GM12878 (cell line): ENCODE measurements around the gene PNLIPRP2. TPM values are rescaled to one million over a fixed set of nuclear protein-coding genes. Genes with fewer than 3 reads are reported as not detected.

Source experiments
- ATAC-seq: fragments of 200-7000 bp; cut with Tn5 transposase; 3 replicates; pipeline ENCODE4 v1.9.1; 2020; ENCODE audit warnings: mild to moderate bottlenecking, moderate library complexity
- BruUV-seq: library from RNA; stranded (reverse); fragments of 400-500 nt; replicated peaks from 2 replicates; lab custom pipeline; 2021; lab: Mats Ljungman, UMichigan
- CTCF ChIA-PET: fragments of 300-600 bp; sonication (Branson Sonifier 250); formaldehyde crosslinking; extraction: SDS; loops from one replicate; lab custom pipeline; 2021; ENCODE audit warnings: inconsistent platforms; lab: Yijun Ruan, JAX
- POLR2A ChIA-PET: fragments of 350-600 bp; formaldehyde crosslinking; extraction: SDS; loops from one replicate; lab custom pipeline; 2021; ENCODE audit warnings: inconsistent platforms; lab: Charles Lee
- RAD21 ChIA-PET: fragments of 300-600 bp; sonication (Branson Sonifier 250); formaldehyde crosslinking; loops from one replicate; lab custom pipeline; 2023; ENCODE audit warnings: antibody characterized with exemption; ENCODE audit not compliant: unreplicated experiment; lab: Charles Lee
- SMC1A ChIA-PET: fragments of 300-600 bp; sonication (Branson Sonifier 250); formaldehyde crosslinking; loops from one replicate; lab custom pipeline; 2023; ENCODE audit not compliant: unreplicated experiment, uncharacterized antibody; lab: Charles Lee
- DNase-seq: peaks from one replicate; pipeline ENCODE4 v3.0.0-alpha.2; 2011; ENCODE audit warnings: low read depth, low spot score
- FAIRE-seq: peaks from 3 replicates; lab custom pipeline; 2011; peaks lifted over from hg19 to GRCh38; lab: Jason Lieb, UNC
- H2AFZ ChIP-seq: 2 replicates; pipeline ENCODE4 v1.6.0; 2011; ENCODE audit warnings: low read depth, low read length, control low read depth; ENCODE audit not compliant: control insufficient read depth
- H3K27ac ChIP-seq: 2 replicates; pipeline ENCODE4 v1.5.1; 2011; ENCODE audit warnings: control low read depth; ENCODE audit not compliant: control insufficient read depth, insufficient read depth
- H3K27me3 ChIP-seq, 2 experiments: replicated peaks in 1 of 2; 2 replicates each; pipeline versions ENCODE4 v1.6.0 to v1.6.1; 2011; ENCODE audit warnings: low read length in 1 of 2; ENCODE audit not compliant: control insufficient read depth in 2 of 2, insufficient read depth in 2 of 2
- H3K36me3 ChIP-seq, 2 experiments: 2 replicates each; pipeline ENCODE4 v1.5.1; 2011; ENCODE audit warnings: low read length in 1 of 2; ENCODE audit not compliant: control insufficient read depth in 2 of 2, insufficient read depth in 2 of 2
- H3K4me1 ChIP-seq: 2 replicates; pipeline ENCODE4 v1.6.1; 2011; ENCODE audit warnings: mild to moderate bottlenecking, low read length, moderate library complexity, mixed read lengths; ENCODE audit not compliant: control insufficient read depth, insufficient read depth
- H3K4me2 ChIP-seq: 2 replicates; pipeline ENCODE4 v1.6.0; 2011; ENCODE audit warnings: control low read depth; ENCODE audit not compliant: control insufficient read depth, insufficient read depth
- H3K4me3 ChIP-seq: fragments of 200-600 bp; sonication (generic); 2 replicates; pipeline ENCODE4 v1.5.1; 2016
- H3K79me2 ChIP-seq: 2 replicates; pipeline ENCODE4 v1.6.0; 2011; ENCODE audit warnings: low read length; ENCODE audit not compliant: control insufficient read depth, insufficient read depth
- H3K9ac ChIP-seq: 2 replicates; pipeline ENCODE4 v1.8.0; 2011; ENCODE audit warnings: low read length, control low read depth, mixed read lengths; ENCODE audit not compliant: control insufficient read depth, insufficient read depth
- H3K9me3 ChIP-seq: replicated peaks from 3 replicates; pipeline ENCODE4 v1.5.1; 2011; ENCODE audit warnings: mild to moderate bottlenecking, low read length; ENCODE audit not compliant: control insufficient read depth, insufficient read depth
- H4K20me1 ChIP-seq: 2 replicates; pipeline ENCODE4 v1.6.0; 2011; ENCODE audit not compliant: control insufficient read depth, insufficient read depth
- BMI1 ChIP-seq: fragments of 450-650 bp; IDR thresholded peaks from 2 replicates; pipeline ENCODE4 v1.6.1; 2016; ENCODE audit warnings: mild to moderate bottlenecking, moderate library complexity, borderline replicate concordance
- CHD2 ChIP-seq: IDR thresholded peaks from 2 replicates; pipeline ENCODE4 v1.6.1; 2011; ENCODE audit warnings: low read depth, low read length, improper control_type of control experiment, borderline replicate concordance
- KAT2A ChIP-seq: conservative IDR thresholded peaks from 2 replicates; pipeline ENCODE4 v1.6.1; 2011; ENCODE audit warnings: low read depth, low read length; ENCODE audit not compliant: control insufficient read depth
- MEF2B ChIP-seq: fragments of 450-650 bp; IDR thresholded peaks from 2 replicates; pipeline ENCODE4 v1.6.1; 2018; ENCODE audit warnings: mild to moderate bottlenecking, moderate library complexity; ENCODE audit not compliant: partially characterized antibody, poor library complexity, severe bottlenecking
- MTA3 ChIP-seq: IDR thresholded peaks from 2 replicates; pipeline ENCODE4 v1.6.1; 2012; ENCODE audit warnings: low read length, inconsistent platforms, borderline replicate concordance
- MYB ChIP-seq: fragments of 150-350 bp; IDR thresholded peaks from 2 replicates; pipeline ENCODE4 v1.6.1; 2014; ENCODE audit warnings: mild to moderate bottlenecking, low read depth, low read length, borderline replicate concordance
- NBN ChIP-seq: fragments of 450-650 bp; IDR thresholded peaks from 2 replicates; pipeline ENCODE4 v1.6.1; 2016
- NFXL1 ChIP-seq: fragments of 450-650 bp; IDR thresholded peaks from 2 replicates; pipeline ENCODE4 v1.6.1; 2017; ENCODE audit warnings: antibody characterized with exemption, mild to moderate bottlenecking, borderline replicate concordance
- NRF1 ChIP-seq: conservative IDR thresholded peaks from 2 replicates; pipeline ENCODE4 v1.6.1; 2011; ENCODE audit warnings: mild to moderate bottlenecking, low read depth, low read length, improper control_type of control experiment
- PML ChIP-seq: IDR thresholded peaks from 2 replicates; pipeline ENCODE4 v1.6.1; 2012; ENCODE audit warnings: low read length, inconsistent platforms
- SMAD1 ChIP-seq: fragments of 450-650 bp; IDR thresholded peaks from 2 replicates; pipeline ENCODE4 v1.6.1; 2018; ENCODE audit warnings: mild to moderate bottlenecking, low read depth; ENCODE audit not compliant: partially characterized antibody
- SUPT20H ChIP-seq: IDR thresholded peaks from 2 replicates; pipeline ENCODE4 v1.6.1; 2011; ENCODE audit warnings: low read depth, mild to moderate bottlenecking, low read length, moderate library complexity, borderline replicate concordance; ENCODE audit not compliant: control insufficient read depth
- WGBS: methylation state at CpG from one replicate; pipeline ENCODE4 v1.1.6; 2016; ENCODE audit warnings: low lambda C conversion rate; ENCODE audit not compliant: insufficient replicate concordance, insufficient coverage; ENCODE audit errors: missing lambda C conversion rate; 5-methylcytosine and 5-hydroxymethylcytosine counted together
- in situ Hi-C: fragments of 300-500 bp; cut with MboI; formaldehyde crosslinking; loops from 9 replicates; pipeline ENCODE4 v1.14.3; 2018; ENCODE audit warnings: mixed read lengths
- intact Hi-C: fragments of 100-400 bp; cut with micrococcal nuclease; formaldehyde crosslinking; loops from one replicate; pipeline ENCODE4 v1.14.2; 2022; ENCODE audit not compliant: unreplicated experiment
- polyA plus RNA-seq, 11 experiments: library from polyadenylated mRNA; depleted of rRNA in 4 of 11; unstranded in 6 of 11; stranded (reverse) in 5 of 11; fragments of >200 nt; fragmentation: Nextera tagmentation in 4 of 11; fragmentation: Illumina TruSeq in 1 of 11; extraction: Ambion mirVana in 4 of 11; extraction: Trizol in 1 of 11; gene quantifications; 1 replicate in 1 of 11; 2 replicates in 10 of 11; pipeline versions ENCODE4 v1.2.1 to v1.2.3, GENCODE V29; 2011 to 2016; ENCODE audit warnings: inconsistent platforms in 2 of 11, missing spikeins in 2 of 11, low read depth in 1 of 11
- total RNA-seq, 4 experiments: library from RNA; depleted of rRNA in 3 of 4; stranded (reverse); fragments of >200 nt in 3 of 4; fragmentation: Illumina TruSeq in 1 of 4; extraction: Trizol in 1 of 4; gene quantifications; 2 replicates each; pipeline versions ENCODE4 v1.2.1 to v1.2.3, GENCODE V29; 2013 to 2021
- TF ChIP-seq, protein P1 (sequence below): IDR thresholded peaks from 2 replicates; pipeline ENCODE4 v1.6.1; 2012; ENCODE audit warnings: mild to moderate bottlenecking, low read depth, low read length

PNLIPRP2 gene
- total and polyA plus RNA-seq, 10 of the 15 experiments (the other 5 are each of a cell fraction or from before 2014, with no cell fraction given), result 0.33 TPM; not detected in 9

DNA sequence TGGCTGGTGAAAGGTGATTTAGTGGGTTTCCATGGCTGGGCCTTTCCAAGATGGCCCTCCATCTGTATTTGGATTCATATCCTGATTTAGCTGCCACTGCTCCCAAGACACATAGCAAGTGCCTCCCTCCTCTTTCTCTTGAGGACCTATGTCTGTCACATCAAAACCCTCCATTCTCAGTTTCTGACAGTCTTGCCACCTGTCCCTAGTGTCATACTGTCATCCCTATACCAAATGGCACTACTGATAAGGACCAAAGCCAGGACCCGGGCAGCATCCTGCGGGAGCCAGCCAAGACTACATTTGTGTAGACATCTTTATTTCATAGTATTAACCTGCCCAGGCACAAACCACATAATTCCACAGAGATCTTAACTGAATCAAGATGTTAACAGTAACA is 34.8 kb downstream of the PNLIPRP2 start:
- Histone ChIP-seq H2AFZ (no peak overlapping the region), H3K27ac (no peak overlapping the region), H3K4me3 (no peak overlapping the region), H3K9me3 (no peaks in the 10 kb centered on the region), H3K4me2 (no peak overlapping the region), H3K4me1 (no peaks in the 10 kb centered on the region), H4K20me1 (no peaks in the 10 kb centered on the region), H3K9ac (no peak overlapping the region)
- in situ Hi-C loops, result no loop called here
- CTCF ChIA-PET, result no interaction called here
- SMC1A ChIA-PET, result interaction anchor here (0.6 kb wide), 1 partner anchor 72 kb away, joined by 3 read pairs; no protein-coding TSS in a partner anchor
- ATAC-seq, result no peak
- no peak for DNase-seq
- no peak for TF ChIP-seq SMAD1
- no peak for TF ChIP-seq PML
- TF ChIP-seq, all 136 proteins: peak for 0
- Histone ChIP-seq H3K27me3 (no peaks in the 10 kb centered on the region), H3K79me2 (no peaks in the 10 kb centered on the region), H3K36me3 (no peaks in the 10 kb centered on the region)
- intact Hi-C loops, result no loop called here
- WGBS, result 52% methylated on average over 2 of the region's 2 CpGs
- no TSS peak for BruUV-seq
- RAD21 ChIA-PET, result no interaction called here
- POLR2A ChIA-PET, result no interaction called here
- no peak for FAIRE-seq

- in situ Hi-C loops, result no loop called here
- ChIA-PET CTCF (interaction anchor here (1.4 kb wide), 1 partner anchor 26 kb away, joined by 6 read pairs; no protein-coding TSS in a partner anchor), RAD21 (no interaction called here), SMC1A (interaction anchor here (0.6 kb wide), 1 partner anchor 73 kb away, joined by 3 read pairs; no protein-coding TSS in a partner anchor), POLR2A (no interaction called here)
- H3K4me2 ChIP-seq, result no peak overlapping the region
- no TSS peak for BruUV-seq
- ATAC-seq, result no peak
- no peak overlapping the region for H3K4me3 ChIP-seq
- DNase-seq, result no peak
- H3K4me1 ChIP-seq, result no peaks in the 10 kb centered on the region
- no peak overlapping the region for H3K9ac ChIP-seq
- intact Hi-C loops, result no loop called here
- FAIRE-seq, result no peak
- H3K27me3 ChIP-seq, result no peaks in the 10 kb centered on the region
- H3K9me3 ChIP-seq, result no peaks in the 10 kb centered on the region
- H3K27ac ChIP-seq, result no peak overlapping the region
- H4K20me1 ChIP-seq, result no peaks in the 10 kb centered on the region
- H3K79me2 ChIP-seq, result no peaks in the 10 kb centered on the region
- 19% methylated on average over 4 of the region's 4 CpGs for WGBS
- H2AFZ ChIP-seq, result no peak overlapping the region
- no peaks in the 10 kb centered on the region for H3K36me3 ChIP-seq
- TF ChIP-seq MEF2B (no peak), SUPT20H (no peak), MYB (no peak), NFXL1 (no peak), NRF1 (no peak), MTA3 (no peak), CHD2 (no peak), NBN (no peak), BMI1 (no peak), KAT2A (no peak)
- TF ChIP-seq, protein P1, sequence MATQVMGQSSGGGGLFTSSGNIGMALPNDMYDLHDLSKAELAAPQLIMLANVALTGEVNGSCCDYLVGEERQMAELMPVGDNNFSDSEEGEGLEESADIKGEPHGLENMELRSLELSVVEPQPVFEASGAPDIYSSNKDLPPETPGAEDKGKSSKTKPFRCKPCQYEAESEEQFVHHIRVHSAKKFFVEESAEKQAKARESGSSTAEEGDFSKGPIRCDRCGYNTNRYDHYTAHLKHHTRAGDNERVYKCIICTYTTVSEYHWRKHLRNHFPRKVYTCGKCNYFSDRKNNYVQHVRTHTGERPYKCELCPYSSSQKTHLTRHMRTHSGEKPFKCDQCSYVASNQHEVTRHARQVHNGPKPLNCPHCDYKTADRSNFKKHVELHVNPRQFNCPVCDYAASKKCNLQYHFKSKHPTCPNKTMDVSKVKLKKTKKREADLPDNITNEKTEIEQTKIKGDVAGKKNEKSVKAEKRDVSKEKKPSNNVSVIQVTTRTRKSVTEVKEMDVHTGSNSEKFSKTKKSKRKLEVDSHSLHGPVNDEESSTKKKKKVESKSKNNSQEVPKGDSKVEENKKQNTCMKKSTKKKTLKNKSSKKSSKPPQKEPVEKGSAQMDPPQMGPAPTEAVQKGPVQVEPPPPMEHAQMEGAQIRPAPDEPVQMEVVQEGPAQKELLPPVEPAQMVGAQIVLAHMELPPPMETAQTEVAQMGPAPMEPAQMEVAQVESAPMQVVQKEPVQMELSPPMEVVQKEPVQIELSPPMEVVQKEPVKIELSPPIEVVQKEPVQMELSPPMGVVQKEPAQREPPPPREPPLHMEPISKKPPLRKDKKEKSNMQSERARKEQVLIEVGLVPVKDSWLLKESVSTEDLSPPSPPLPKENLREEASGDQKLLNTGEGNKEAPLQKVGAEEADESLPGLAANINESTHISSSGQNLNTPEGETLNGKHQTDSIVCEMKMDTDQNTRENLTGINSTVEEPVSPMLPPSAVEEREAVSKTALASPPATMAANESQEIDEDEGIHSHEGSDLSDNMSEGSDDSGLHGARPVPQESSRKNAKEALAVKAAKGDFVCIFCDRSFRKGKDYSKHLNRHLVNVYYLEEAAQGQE, result no peak
These were observed 35.3 kb downstream of the PNLIPRP2 start for GRCh38 chr10:116656044-116656443.
